ACC112 (cell line): Measurements from ENCODE around the gene TMEM116.

ENCODE experiments used
- H2AFZ ChIP-seq: fragments of 200-600 bp; sonication (generic); one replicate; pipeline ENCODE4 v1.6.0; 2017; ENCODE audit warnings: antibody characterized with exemption, low read length; ENCODE audit not compliant: unreplicated experiment
- H3K27ac ChIP-seq: fragments of 200-600 bp; sonication (generic); 2 replicates; pipeline ENCODE4 v1.5.1; 2014; ENCODE audit warnings: low read depth, mild to moderate bottlenecking, antibody characterized with exemption, low read length, moderate library complexity
- H3K27me3 ChIP-seq: fragments of 200-600 bp; sonication (generic); 2 replicates; pipeline ENCODE4 v1.6.1; 2014; ENCODE audit warnings: mild to moderate bottlenecking, antibody characterized with exemption, low read length, moderate library complexity, mixed read lengths; ENCODE audit not compliant: insufficient read depth
- H3K36me3 ChIP-seq: fragments of 200-600 bp; sonication (generic); 2 replicates; pipeline ENCODE4 v1.6.1; 2016; ENCODE audit warnings: mild to moderate bottlenecking, antibody characterized with exemption, low read length, moderate library complexity, mixed read lengths; ENCODE audit not compliant: insufficient read depth
- H3K4me1 ChIP-seq: fragments of 200-600 bp; sonication (generic); one replicate; pipeline ENCODE4 v1.6.1; 2016; ENCODE audit warnings: low read length, mixed read lengths; ENCODE audit not compliant: insufficient read depth, unreplicated experiment, control insufficient read depth
- H3K4me3 ChIP-seq: fragments of 200-600 bp; sonication (generic); 2 replicates; pipeline ENCODE4 v1.5.1; 2014; ENCODE audit warnings: mild to moderate bottlenecking, low read depth, low read length
- H3K79me2 ChIP-seq: fragments of 200-600 bp; sonication (generic); one replicate; pipeline ENCODE4 v1.6.0; 2016; ENCODE audit warnings: low read length; ENCODE audit not compliant: control insufficient read depth, unreplicated experiment, insufficient read depth

TMEM116 gene

GRCh38 chr12:111943929-111944328, 69.0 kb downstream of the TMEM116 start:
- no peak overlapping the region for H3K4me3 ChIP-seq

GRCh38 chr12:111942557-111942956, 70.4 kb downstream of the TMEM116 start:
- Histone ChIP-seq H3K27me3 (no peaks in the 10 kb centered on the region), H2AFZ (no peak overlapping the region), H3K36me3 (no peaks in the 10 kb centered on the region), H3K27ac (no peak overlapping the region), H3K4me3 (no peak overlapping the region), H3K79me2 (no peaks in the 10 kb centered on the region), H3K4me1 (peaks cover 10% of the 10 kb centered on the region)

More at GRCh38 chr12:111943929-111944328, 69.0 kb downstream of the TMEM116 start:
- peaks cover 10% of the 10 kb centered on the region for H3K4me1 ChIP-seq
- no peaks in the 10 kb centered on the region for H3K36me3 ChIP-seq
- H3K27me3 ChIP-seq: no peaks in the 10 kb centered on the region
- H3K27ac ChIP-seq: no peak overlapping the region
- H3K79me2 ChIP-seq: no peaks in the 10 kb centered on the region
- H2AFZ ChIP-seq: no peak overlapping the region

GRCh38 chr12:111937429-111937828, 75.5 kb downstream of the TMEM116 start:
- Histone ChIP-seq H3K27ac (no peak overlapping the region), H3K4me1 (peaks cover 2% of the 10 kb centered on the region), H3K27me3 (no peaks in the 10 kb centered on the region), H3K4me3 (no peak overlapping the region), H3K79me2 (no peaks in the 10 kb centered on the region), H3K36me3 (no peaks in the 10 kb centered on the region), H2AFZ (no peak overlapping the region)

- no peak overlapping the region for H3K27ac ChIP-seq
- no peak overlapping the region for H2AFZ ChIP-seq
- H3K27me3 ChIP-seq: no peaks in the 10 kb centered on the region
- no peak overlapping the region for H3K4me3 ChIP-seq
- H3K79me2 ChIP-seq: no peaks in the 10 kb centered on the region
- H3K4me1 ChIP-seq: no peaks in the 10 kb centered on the region
- no peaks in the 10 kb centered on the region for H3K36me3 ChIP-seq
Observed at GRCh38 chr12:111936869-111937268, 76.1 kb downstream of the TMEM116 start.

GRCh38 chr12:111932241-111932640, 80.7 kb downstream of the TMEM116 start:
- Histone ChIP-seq H3K4me1 (no peaks in the 10 kb centered on the region), H3K4me3 (no peak overlapping the region), H3K36me3 (no peaks in the 10 kb centered on the region), H3K27me3 (no peaks in the 10 kb centered on the region), H3K79me2 (no peaks in the 10 kb centered on the region), H2AFZ (no peak overlapping the region), H3K27ac (no peak overlapping the region)

- H3K27me3 ChIP-seq: no peaks in the 10 kb centered on the region
- H3K4me3 ChIP-seq: no peak overlapping the region
- no peaks in the 10 kb centered on the region for H3K79me2 ChIP-seq
- H2AFZ ChIP-seq: no peak overlapping the region
- no peak overlapping the region for H3K27ac ChIP-seq
- no peaks in the 10 kb centered on the region for H3K4me1 ChIP-seq
- H3K36me3 ChIP-seq: no peaks in the 10 kb centered on the region
Observed at GRCh38 chr12:111927346-111927745, 85.6 kb downstream of the TMEM116 start.

GRCh38 chr12:111926631-111927030, 86.3 kb downstream of the TMEM116 start:
- Histone ChIP-seq H3K4me1 (no peaks in the 10 kb centered on the region), H3K4me3 (no peak overlapping the region), H3K36me3 (no peaks in the 10 kb centered on the region), H2AFZ (no peak overlapping the region), H3K27ac (no peak overlapping the region), H3K27me3 (no peaks in the 10 kb centered on the region), H3K79me2 (no peaks in the 10 kb centered on the region)

GRCh38 chr12:111925171-111925570, 87.8 kb downstream of the TMEM116 start:
- Histone ChIP-seq H2AFZ (no peak overlapping the region), H3K79me2 (no peaks in the 10 kb centered on the region), H3K27me3 (no peaks in the 10 kb centered on the region), H3K4me3 (no peak overlapping the region), H3K36me3 (no peaks in the 10 kb centered on the region), H3K27ac (no peak overlapping the region), H3K4me1 (no peaks in the 10 kb centered on the region)

- Histone ChIP-seq H3K36me3 (peaks cover 27% of the 10 kb centered on the region), H3K4me1 (no peaks in the 10 kb centered on the region), H2AFZ (no peak overlapping the region), H3K27ac (no peak overlapping the region), H3K4me3 (no peak overlapping the region), H3K27me3 (no peaks in the 10 kb centered on the region), H3K79me2 (no peaks in the 10 kb centered on the region)
Observed at GRCh38 chr12:111907740-111908139, 105.2 kb downstream of the TMEM116 start.

GRCh38 chr12:111905502-111905901, 107.5 kb downstream of the TMEM116 start:
- Histone ChIP-seq H3K4me3 (no peak overlapping the region), H3K4me1 (no peaks in the 10 kb centered on the region)

GRCh38 chr12:111904446-111904975, 108.5 kb downstream of the TMEM116 start:
- H2AFZ ChIP-seq: no peak overlapping the region
- peaks cover 29% of the 10 kb centered on the region for H3K36me3 ChIP-seq
- H3K4me3 ChIP-seq: no peak overlapping the region
- H3K79me2 ChIP-seq: no peaks in the 10 kb centered on the region
- H3K27me3 ChIP-seq: no peaks in the 10 kb centered on the region
- H3K27ac ChIP-seq: no peak overlapping the region
- H3K4me1 ChIP-seq: no peaks in the 10 kb centered on the region

More at GRCh38 chr12:111905502-111905901, 107.5 kb downstream of the TMEM116 start:
- no peaks in the 10 kb centered on the region for H3K27me3 ChIP-seq
- H3K27ac ChIP-seq: no peak overlapping the region
- H3K79me2 ChIP-seq: no peaks in the 10 kb centered on the region
- peaks cover 27% of the 10 kb centered on the region for H3K36me3 ChIP-seq
- H2AFZ ChIP-seq: no peak overlapping the region
